HG02943 (cell line): Measurements from ENCODE around the gene HOXB13.

ENCODE experiments used
- ATAC-seq: cut with Tn5 transposase; IDR thresholded peaks from one replicate; pipeline ENCODE4 v1.9.1; 2021; ENCODE audit warnings: mild to moderate bottlenecking, low read depth, moderate library complexity; ENCODE audit not compliant: unreplicated experiment

Gene HOXB13

GRCh38 chr17:48749621-48750553 is 21.3 kb upstream of the HOXB13 start:
- no peak for ATAC-seq

- no peak for ATAC-seq
Measured at GRCh38 chr17:48748718-48749566, 20.4 kb upstream of the HOXB13 start.

GRCh38 chr17:48747445-48748363 is 19.2 kb upstream of the HOXB13 start:
- no peak for ATAC-seq

GRCh38 chr17:48746916-48747444 is 18.4 kb upstream of the HOXB13 start:
- ATAC-seq, result no peak

GRCh38 chr17:48745381-48746275 is 17.1 kb upstream of the HOXB13 start:
- ATAC-seq, result no peak

GRCh38 chr17:48740537-48740936 is 12.0 kb upstream of the HOXB13 start:
- ATAC-seq, result no peak

- ATAC-seq, result no peak
Measured at GRCh38 chr17:48738803-48739526, 10.4 kb upstream of the HOXB13 start.

GRCh38 chr17:48738424-48738802 is 9.9 kb upstream of the HOXB13 start:
- no peak for ATAC-seq

GRCh38 chr17:48737330-48738043 is 8.9 kb upstream of the HOXB13 start:
- ATAC-seq, result no peak

- no peak for ATAC-seq
Measured at GRCh38 chr17:48735062-48735351, 6.5 kb upstream of the HOXB13 start.

GRCh38 chr17:48734333-48735061 is 5.9 kb upstream of the HOXB13 start:
- ATAC-seq, result no peak

GRCh38 chr17:48733632-48734328 is 5.2 kb upstream of the HOXB13 start:
- no peak for ATAC-seq

GRCh38 chr17:48732688-48733629 is 4.4 kb upstream of the HOXB13 start:
- ATAC-seq, result no peak

GRCh38 chr17:48731355-48731754 is 2.8 kb upstream of the HOXB13 start:
- ATAC-seq, result no peak

GRCh38 chr17:48730240-48730550 is 1.6 kb upstream of the HOXB13 start:
- ATAC-seq, result no peak
